GM12878 (cell line): ENCODE results near the gene PTPRN2. TPM values are rescaled to one million over a fixed set of nuclear protein-coding genes. Genes with fewer than 3 reads are reported as not detected.

Source experiments
- ATAC-seq: fragments of 200-7000 bp; cut with Tn5 transposase; 3 replicates; pipeline ENCODE4 v1.9.1; 2020; ENCODE audit warnings: mild to moderate bottlenecking, moderate library complexity
- BruUV-seq: library from RNA; stranded (reverse); fragments of 400-500 nt; replicated peaks from 2 replicates; lab custom pipeline; 2021; lab: Mats Ljungman, UMichigan
- CTCF ChIA-PET: fragments of 300-600 bp; sonication (Branson Sonifier 250); formaldehyde crosslinking; extraction: SDS; loops from one replicate; lab custom pipeline; 2021; ENCODE audit warnings: inconsistent platforms; lab: Yijun Ruan, JAX
- POLR2A ChIA-PET: fragments of 350-600 bp; formaldehyde crosslinking; extraction: SDS; loops from one replicate; lab custom pipeline; 2021; ENCODE audit warnings: inconsistent platforms; lab: Charles Lee
- RAD21 ChIA-PET: fragments of 300-600 bp; sonication (Branson Sonifier 250); formaldehyde crosslinking; loops from one replicate; lab custom pipeline; 2023; ENCODE audit warnings: antibody characterized with exemption; ENCODE audit not compliant: unreplicated experiment; lab: Charles Lee
- SMC1A ChIA-PET: fragments of 300-600 bp; sonication (Branson Sonifier 250); formaldehyde crosslinking; loops from one replicate; lab custom pipeline; 2023; ENCODE audit not compliant: unreplicated experiment, uncharacterized antibody; lab: Charles Lee
- DNase-seq: peaks from one replicate; pipeline ENCODE4 v3.0.0-alpha.2; 2011; ENCODE audit warnings: low read depth, low spot score
- FAIRE-seq: peaks from 3 replicates; lab custom pipeline; 2011; peaks lifted over from hg19 to GRCh38; lab: Jason Lieb, UNC
- H2AFZ ChIP-seq: 2 replicates; pipeline ENCODE4 v1.6.0; 2011; ENCODE audit warnings: low read depth, low read length, control low read depth; ENCODE audit not compliant: control insufficient read depth
- H3K27ac ChIP-seq: 2 replicates; pipeline ENCODE4 v1.5.1; 2011; ENCODE audit warnings: control low read depth; ENCODE audit not compliant: control insufficient read depth, insufficient read depth
- H3K27me3 ChIP-seq, 2 experiments: replicated peaks in 1 of 2; 2 replicates each; pipeline versions ENCODE4 v1.6.0 to v1.6.1; 2011; ENCODE audit warnings: low read length in 1 of 2; ENCODE audit not compliant: control insufficient read depth in 2 of 2, insufficient read depth in 2 of 2
- H3K36me3 ChIP-seq, 2 experiments: 2 replicates each; pipeline ENCODE4 v1.5.1; 2011; ENCODE audit warnings: low read length in 1 of 2; ENCODE audit not compliant: control insufficient read depth in 2 of 2, insufficient read depth in 2 of 2
- H3K4me1 ChIP-seq: 2 replicates; pipeline ENCODE4 v1.6.1; 2011; ENCODE audit warnings: mild to moderate bottlenecking, low read length, moderate library complexity, mixed read lengths; ENCODE audit not compliant: control insufficient read depth, insufficient read depth
- H3K4me2 ChIP-seq: 2 replicates; pipeline ENCODE4 v1.6.0; 2011; ENCODE audit warnings: control low read depth; ENCODE audit not compliant: control insufficient read depth, insufficient read depth
- H3K4me3 ChIP-seq: fragments of 200-600 bp; sonication (generic); 2 replicates; pipeline ENCODE4 v1.5.1; 2016
- H3K79me2 ChIP-seq: 2 replicates; pipeline ENCODE4 v1.6.0; 2011; ENCODE audit warnings: low read length; ENCODE audit not compliant: control insufficient read depth, insufficient read depth
- H3K9ac ChIP-seq: 2 replicates; pipeline ENCODE4 v1.8.0; 2011; ENCODE audit warnings: low read length, control low read depth, mixed read lengths; ENCODE audit not compliant: control insufficient read depth, insufficient read depth
- H3K9me3 ChIP-seq: replicated peaks from 3 replicates; pipeline ENCODE4 v1.5.1; 2011; ENCODE audit warnings: mild to moderate bottlenecking, low read length; ENCODE audit not compliant: control insufficient read depth, insufficient read depth
- H4K20me1 ChIP-seq: 2 replicates; pipeline ENCODE4 v1.6.0; 2011; ENCODE audit not compliant: control insufficient read depth, insufficient read depth
- ETV6 ChIP-seq, 2 experiments: fragments of 450-650 bp in 1 of 2; IDR thresholded peaks in 1 of 2; conservative IDR thresholded peaks in 1 of 2; 2 replicates each; pipeline ENCODE4 v1.6.1; 2014; ENCODE audit warnings: antibody characterized with exemption in 1 of 2, borderline replicate concordance in 1 of 2, low read depth in 1 of 2, mild to moderate bottlenecking in 1 of 2, moderate library complexity in 1 of 2
- FOS ChIP-seq: IDR thresholded peaks from 3 replicates; pipeline ENCODE4 v1.6.1; 2011; ENCODE audit warnings: borderline replicate concordance; ENCODE audit not compliant: insufficient read length; ENCODE audit errors: extremely low read depth
- JUND ChIP-seq: IDR thresholded peaks from 2 replicates; pipeline ENCODE4 v1.6.1; 2012; ENCODE audit warnings: low read depth, mild to moderate bottlenecking, low read length, improper control_type of control experiment, moderate library complexity
- POLR2A ChIP-seq: IDR thresholded peaks from 2 replicates; pipeline ENCODE4 v1.6.1; 2011; ENCODE audit warnings: low read depth, mild to moderate bottlenecking, low read length
- POLR2AphosphoS5 ChIP-seq: IDR thresholded peaks from 2 replicates; pipeline ENCODE4 v1.6.1; 2011; ENCODE audit warnings: mild to moderate bottlenecking, low read length, inconsistent platforms
- POU2F2 ChIP-seq: IDR thresholded peaks from 3 replicates; pipeline ENCODE4 v1.6.1; 2011; ENCODE audit warnings: low read depth, mild to moderate bottlenecking, low read length, borderline replicate concordance
- RFX5 ChIP-seq: IDR thresholded peaks from 2 replicates; pipeline ENCODE4 v1.6.1; 2011; ENCODE audit warnings: low read depth, low read length, improper control_type of control experiment
- SPI1 ChIP-seq: IDR thresholded peaks from 2 replicates; pipeline ENCODE4 v1.6.1; 2011; ENCODE audit warnings: low read depth, mild to moderate bottlenecking, low read length, moderate library complexity, borderline replicate concordance; ENCODE audit not compliant: insufficient read depth
- STAT1 ChIP-seq: fragments of 450-650 bp; conservative IDR thresholded peaks from 2 replicates; pipeline ENCODE4 v1.6.1; 2014; ENCODE audit warnings: antibody characterized with exemption, mild to moderate bottlenecking
- TAF1 ChIP-seq: IDR thresholded peaks from 2 replicates; pipeline ENCODE4 v1.6.1; 2011; ENCODE audit warnings: mild to moderate bottlenecking, low read depth, low read length, borderline replicate concordance
- TCF3 ChIP-seq: IDR thresholded peaks from 2 replicates; pipeline ENCODE4 v1.6.1; 2012; ENCODE audit warnings: low read depth, mild to moderate bottlenecking, low read length, borderline replicate concordance; ENCODE audit not compliant: insufficient read depth
- WRNIP1 ChIP-seq: IDR thresholded peaks from 2 replicates; pipeline ENCODE4 v1.6.1; 2011; ENCODE audit warnings: low read depth, low read length, improper control_type of control experiment, borderline replicate concordance
- ZNF207 ChIP-seq: fragments of 450-650 bp; IDR thresholded peaks from 2 replicates; pipeline ENCODE4 v1.6.1; 2014; ENCODE audit warnings: antibody characterized with exemption, mild to moderate bottlenecking, borderline replicate concordance
- WGBS: methylation state at CpG from one replicate; pipeline ENCODE4 v1.1.6; 2016; ENCODE audit warnings: low lambda C conversion rate; ENCODE audit not compliant: insufficient replicate concordance, insufficient coverage; ENCODE audit errors: missing lambda C conversion rate; 5-methylcytosine and 5-hydroxymethylcytosine counted together
- in situ Hi-C: fragments of 300-500 bp; cut with MboI; formaldehyde crosslinking; loops from 9 replicates; pipeline ENCODE4 v1.14.3; 2018; ENCODE audit warnings: mixed read lengths
- intact Hi-C: fragments of 100-400 bp; cut with micrococcal nuclease; formaldehyde crosslinking; loops from one replicate; pipeline ENCODE4 v1.14.2; 2022; ENCODE audit not compliant: unreplicated experiment
- polyA plus RNA-seq, 11 experiments: library from polyadenylated mRNA; depleted of rRNA in 4 of 11; unstranded in 6 of 11; stranded (reverse) in 5 of 11; fragments of >200 nt; fragmentation: Nextera tagmentation in 4 of 11; fragmentation: Illumina TruSeq in 1 of 11; extraction: Ambion mirVana in 4 of 11; extraction: Trizol in 1 of 11; gene quantifications; 1 replicate in 1 of 11; 2 replicates in 10 of 11; pipeline versions ENCODE4 v1.2.1 to v1.2.3, GENCODE V29; 2011 to 2016; ENCODE audit warnings: inconsistent platforms in 2 of 11, missing spikeins in 2 of 11, low read depth in 1 of 11
- total RNA-seq, 4 experiments: library from RNA; depleted of rRNA in 3 of 4; stranded (reverse); fragments of >200 nt in 3 of 4; fragmentation: Illumina TruSeq in 1 of 4; extraction: Trizol in 1 of 4; gene quantifications; 2 replicates each; pipeline versions ENCODE4 v1.2.1 to v1.2.3, GENCODE V29; 2013 to 2021
- TF ChIP-seq, protein P1 (sequence below): IDR thresholded peaks from 2 replicates; pipeline ENCODE4 v1.6.1; 2012; ENCODE audit warnings: low read length, inconsistent platforms
- TF ChIP-seq, protein P2 (sequence below): IDR thresholded peaks from 2 replicates; pipeline ENCODE4 v1.6.1; 2012; ENCODE audit warnings: mild to moderate bottlenecking, low read depth, low read length

The PTPRN2 gene
- total and polyA plus RNA-seq, 10 of the 15 experiments (the other 5 are each of a cell fraction or from before 2014, with no cell fraction given): 5.4 TPM; not detected in 9

DNA sequence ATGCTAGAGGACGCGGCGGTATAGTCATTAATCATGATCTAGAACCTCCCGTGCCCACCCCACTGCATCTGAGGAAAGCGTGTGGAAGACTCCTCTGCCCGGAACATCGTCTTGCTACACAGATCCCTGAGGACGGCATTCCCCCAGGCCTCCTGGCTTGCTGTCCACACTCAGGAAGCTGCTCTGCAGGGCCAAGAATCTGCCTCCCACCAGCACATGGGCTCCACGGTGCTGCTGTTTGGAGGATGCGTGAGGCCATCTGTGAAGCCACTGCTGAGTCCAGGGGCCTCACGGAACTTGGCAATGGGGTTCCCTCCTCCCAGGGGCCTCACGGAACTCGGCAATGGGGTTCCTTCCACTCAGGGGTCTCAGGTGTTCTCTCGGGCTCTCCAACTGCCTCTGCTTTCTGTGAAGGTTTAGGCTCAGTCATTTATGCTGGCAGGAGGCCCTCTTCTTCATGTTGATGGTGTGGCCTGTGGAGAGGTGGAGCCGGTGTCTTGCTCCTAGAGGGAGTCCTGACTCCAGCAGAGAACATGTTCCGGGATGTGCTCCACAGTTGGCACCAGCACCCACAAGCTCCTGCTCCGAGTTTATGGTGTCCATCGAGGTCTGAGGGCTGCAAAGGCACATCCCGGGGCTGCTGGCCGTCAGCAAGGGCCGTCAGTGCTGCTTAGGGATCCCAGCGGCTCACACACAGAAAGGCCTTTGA lies 977.5 kb downstream of the PTPRN2 start:
- SMC1A ChIA-PET: no interaction called here
- TF ChIP-seq POLR2A (no peak), TCF3 (no peak), POLR2AphosphoS5 (no peak), ZNF207 (no peak), FOS (no peak), JUND (no peak), STAT1 (no peak), WRNIP1 (no peak), ETV6 (conservative IDR thresholded peaks at IDR 0.05 in 1 of 2, IDR thresholded peaks at IDR 0.05 in 1 of 2; ENCODE audit: borderline replicate concordance in 1 of 2, low read depth in 1 of 2) (no peak), SPI1 (no peak), RFX5 (no peak), POU2F2 (no peak), TAF1 (no peak)
- TF ChIP-seq, protein P1, sequence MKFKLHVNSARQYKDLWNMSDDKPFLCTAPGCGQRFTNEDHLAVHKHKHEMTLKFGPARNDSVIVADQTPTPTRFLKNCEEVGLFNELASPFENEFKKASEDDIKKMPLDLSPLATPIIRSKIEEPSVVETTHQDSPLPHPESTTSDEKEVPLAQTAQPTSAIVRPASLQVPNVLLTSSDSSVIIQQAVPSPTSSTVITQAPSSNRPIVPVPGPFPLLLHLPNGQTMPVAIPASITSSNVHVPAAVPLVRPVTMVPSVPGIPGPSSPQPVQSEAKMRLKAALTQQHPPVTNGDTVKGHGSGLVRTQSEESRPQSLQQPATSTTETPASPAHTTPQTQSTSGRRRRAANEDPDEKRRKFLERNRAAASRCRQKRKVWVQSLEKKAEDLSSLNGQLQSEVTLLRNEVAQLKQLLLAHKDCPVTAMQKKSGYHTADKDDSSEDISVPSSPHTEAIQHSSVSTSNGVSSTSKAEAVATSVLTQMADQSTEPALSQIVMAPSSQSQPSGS: no peak
- TF ChIP-seq, protein P2, sequence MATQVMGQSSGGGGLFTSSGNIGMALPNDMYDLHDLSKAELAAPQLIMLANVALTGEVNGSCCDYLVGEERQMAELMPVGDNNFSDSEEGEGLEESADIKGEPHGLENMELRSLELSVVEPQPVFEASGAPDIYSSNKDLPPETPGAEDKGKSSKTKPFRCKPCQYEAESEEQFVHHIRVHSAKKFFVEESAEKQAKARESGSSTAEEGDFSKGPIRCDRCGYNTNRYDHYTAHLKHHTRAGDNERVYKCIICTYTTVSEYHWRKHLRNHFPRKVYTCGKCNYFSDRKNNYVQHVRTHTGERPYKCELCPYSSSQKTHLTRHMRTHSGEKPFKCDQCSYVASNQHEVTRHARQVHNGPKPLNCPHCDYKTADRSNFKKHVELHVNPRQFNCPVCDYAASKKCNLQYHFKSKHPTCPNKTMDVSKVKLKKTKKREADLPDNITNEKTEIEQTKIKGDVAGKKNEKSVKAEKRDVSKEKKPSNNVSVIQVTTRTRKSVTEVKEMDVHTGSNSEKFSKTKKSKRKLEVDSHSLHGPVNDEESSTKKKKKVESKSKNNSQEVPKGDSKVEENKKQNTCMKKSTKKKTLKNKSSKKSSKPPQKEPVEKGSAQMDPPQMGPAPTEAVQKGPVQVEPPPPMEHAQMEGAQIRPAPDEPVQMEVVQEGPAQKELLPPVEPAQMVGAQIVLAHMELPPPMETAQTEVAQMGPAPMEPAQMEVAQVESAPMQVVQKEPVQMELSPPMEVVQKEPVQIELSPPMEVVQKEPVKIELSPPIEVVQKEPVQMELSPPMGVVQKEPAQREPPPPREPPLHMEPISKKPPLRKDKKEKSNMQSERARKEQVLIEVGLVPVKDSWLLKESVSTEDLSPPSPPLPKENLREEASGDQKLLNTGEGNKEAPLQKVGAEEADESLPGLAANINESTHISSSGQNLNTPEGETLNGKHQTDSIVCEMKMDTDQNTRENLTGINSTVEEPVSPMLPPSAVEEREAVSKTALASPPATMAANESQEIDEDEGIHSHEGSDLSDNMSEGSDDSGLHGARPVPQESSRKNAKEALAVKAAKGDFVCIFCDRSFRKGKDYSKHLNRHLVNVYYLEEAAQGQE: no peak

More for the DNA sequence above, 977.5 kb downstream of the PTPRN2 start:
- Histone ChIP-seq H3K9ac (no peak overlapping the region), H3K79me2 (no peaks in the 10 kb centered on the region), H3K4me3 (no peak overlapping the region), H3K4me1 (no peaks in the 10 kb centered on the region), H3K27me3 (no peaks in the 10 kb centered on the region), H2AFZ (no peak overlapping the region), H3K36me3 (no peaks in the 10 kb centered on the region), H4K20me1 (no peaks in the 10 kb centered on the region), H3K9me3 (no peaks in the 10 kb centered on the region; the same call in 1 of the 3 replicates), H3K27ac (no peak overlapping the region), H3K4me2 (no peak overlapping the region)
- BruUV-seq: no TSS peak
- intact Hi-C loops (no loop called here), in situ Hi-C loops (no loop called here)
- CTCF ChIA-PET: no interaction called here
- no peak for DNase-seq
- RAD21 ChIA-PET: no interaction called here
- no peak for ATAC-seq
- WGBS: 46% methylated on average over 22 of the region's 22 CpGs
- POLR2A ChIA-PET: no interaction called here
- FAIRE-seq: no peak
